DMS 273 (cell line): Measurements from ENCODE around the gene ENKD1.
"Not testable (repeated sequence)": the region's sequence is repeated elsewhere in the genome, so short reads cannot be mapped to it uniquely, and the experiment has no call there.

Experiments used
- DNase-seq: peaks from one replicate; lab custom pipeline; 2025; ENCODE audit not compliant: unreplicated experiment; lab: John Stamatoyannopoulos, UW

Gene ENKD1, protein sequence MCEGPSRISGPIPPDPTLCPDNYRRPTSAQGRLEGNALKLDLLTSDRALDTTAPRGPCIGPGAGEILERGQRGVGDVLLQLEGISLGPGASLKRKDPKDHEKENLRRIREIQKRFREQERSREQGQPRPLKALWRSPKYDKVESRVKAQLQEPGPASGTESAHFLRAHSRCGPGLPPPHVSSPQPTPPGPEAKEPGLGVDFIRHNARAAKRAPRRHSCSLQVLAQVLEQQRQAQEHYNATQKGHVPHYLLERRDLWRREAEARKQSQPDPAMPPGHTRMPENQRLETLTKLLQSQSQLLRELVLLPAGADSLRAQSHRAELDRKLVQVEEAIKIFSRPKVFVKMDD

DNA sequence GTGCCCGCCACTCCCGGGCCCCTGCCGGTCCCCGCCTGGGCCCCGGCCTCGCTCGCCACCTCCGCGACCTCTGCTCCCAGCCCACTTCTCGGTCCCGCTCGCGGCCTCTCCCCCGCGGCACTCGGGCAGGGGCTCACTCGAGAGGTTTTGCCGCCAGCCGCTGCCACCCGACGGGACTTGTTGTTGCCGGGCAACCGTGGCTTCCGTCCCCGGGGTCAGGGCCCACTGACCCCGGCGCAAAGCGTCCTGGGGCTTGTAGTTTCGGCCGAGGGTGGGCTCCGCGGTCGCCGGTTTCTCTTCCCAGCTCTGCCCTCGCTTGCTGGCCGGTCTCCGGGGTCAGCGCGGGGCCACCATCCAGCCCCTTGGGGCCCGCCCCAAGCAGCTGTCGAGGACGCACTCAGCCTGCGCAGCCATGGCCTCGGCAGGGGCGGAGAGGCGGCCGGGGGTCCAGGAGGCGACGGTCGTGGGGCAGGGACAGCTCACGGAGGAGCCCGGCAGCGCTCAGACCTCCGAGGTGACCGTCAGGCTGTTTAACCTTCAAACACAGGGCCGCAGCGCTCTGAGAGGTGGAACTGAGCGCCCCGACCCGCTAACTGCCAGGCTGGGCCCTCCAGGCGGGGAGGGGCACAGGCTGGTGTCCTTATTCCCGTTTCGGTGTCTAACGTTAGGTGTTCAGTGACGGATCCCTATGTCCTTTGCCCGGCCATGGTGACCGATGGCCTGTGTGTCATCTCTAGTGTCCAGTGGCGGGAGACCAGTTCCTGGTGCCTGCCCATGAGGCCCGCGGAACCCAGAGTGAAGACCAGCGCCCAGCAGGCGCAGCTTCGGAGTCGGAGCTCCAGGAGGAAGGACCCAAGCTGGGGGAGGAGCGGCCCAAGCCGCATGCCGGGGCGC, at the start of gene ENKD1, which contains the start of gene C16orf86:
ENKD1 (minus strand) TSS at position 192 of the 894 bp plus-strand sequence. CDS start 308 bp downstream, outside the sequence.
C16orf86 (plus strand) TSS at position 256 of the 894 bp plus-strand sequence; CDS start at position 413, 157 bp downstream.
- peak; percentile 93 for DNase-seq

DNA sequence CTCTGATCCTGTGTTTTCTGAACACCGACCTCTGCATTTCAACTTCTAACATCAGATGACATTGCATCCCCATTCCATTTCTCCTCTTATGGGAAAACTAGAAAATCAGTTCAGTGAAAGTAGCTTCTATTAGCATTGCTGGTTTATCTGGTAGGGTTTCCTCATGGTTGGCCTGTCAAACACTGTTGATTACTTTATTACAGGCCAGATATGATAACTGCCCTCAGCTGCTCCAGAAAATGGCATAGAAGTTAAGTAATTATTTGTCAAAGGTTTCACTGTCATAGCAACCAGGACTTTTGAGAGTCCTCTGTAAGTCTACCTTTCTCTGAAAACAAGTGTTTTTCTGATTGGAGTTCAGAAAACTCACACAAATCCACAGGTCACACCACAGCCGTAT, 49.5 kb upstream of the ENKD1 start:
- no peak for DNase-seq

DNA sequence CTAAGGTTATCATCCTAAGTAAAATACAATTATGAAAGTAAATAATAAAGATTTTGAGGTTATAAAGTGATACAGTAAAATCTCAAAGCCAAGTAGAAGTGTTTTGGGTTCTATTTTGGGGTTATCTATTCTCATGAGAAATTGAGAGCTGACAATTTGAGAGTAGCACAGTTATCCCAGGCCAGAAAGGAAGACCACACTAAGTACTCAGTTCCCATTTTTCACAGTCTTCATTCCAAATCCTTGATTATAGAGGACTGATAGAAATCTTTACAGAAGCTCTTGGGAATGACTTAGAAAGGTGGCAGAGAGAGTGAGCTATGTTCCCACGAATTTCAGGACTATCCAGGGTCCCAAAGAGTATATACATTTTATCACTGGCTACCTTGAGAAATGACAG, 48.0 kb upstream of the ENKD1 start:
- no peak for DNase-seq

DNA sequence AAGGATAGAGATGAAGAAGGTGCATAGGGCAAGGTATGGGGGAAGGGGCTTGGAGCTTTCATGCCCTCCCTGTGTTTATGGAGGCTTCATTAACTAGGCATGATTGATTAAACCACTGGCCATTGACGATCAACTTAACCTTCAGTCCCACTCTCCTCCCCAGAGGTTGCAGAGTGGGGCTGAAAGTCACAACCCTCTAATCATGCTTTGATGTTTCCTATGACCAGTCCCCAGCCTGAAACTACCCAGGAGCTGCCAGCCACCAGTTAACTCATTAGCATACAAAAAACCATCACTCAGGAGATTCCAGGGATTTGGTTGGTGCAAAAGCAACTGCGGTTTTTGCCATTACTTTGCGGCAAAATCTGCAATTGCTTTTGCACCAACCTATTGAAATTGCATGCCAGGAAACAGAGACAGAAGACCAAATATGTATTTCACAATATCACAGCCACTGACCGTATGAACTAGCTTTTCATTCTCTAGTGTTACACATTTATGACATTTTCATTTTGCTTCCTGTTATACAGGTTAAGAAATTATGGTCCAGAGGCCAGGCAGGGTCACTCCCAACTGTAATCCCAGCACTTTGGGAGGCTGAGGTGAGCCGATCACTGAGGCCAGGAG, 47.2 kb upstream of the ENKD1 start:
- no peak for DNase-seq

DNA sequence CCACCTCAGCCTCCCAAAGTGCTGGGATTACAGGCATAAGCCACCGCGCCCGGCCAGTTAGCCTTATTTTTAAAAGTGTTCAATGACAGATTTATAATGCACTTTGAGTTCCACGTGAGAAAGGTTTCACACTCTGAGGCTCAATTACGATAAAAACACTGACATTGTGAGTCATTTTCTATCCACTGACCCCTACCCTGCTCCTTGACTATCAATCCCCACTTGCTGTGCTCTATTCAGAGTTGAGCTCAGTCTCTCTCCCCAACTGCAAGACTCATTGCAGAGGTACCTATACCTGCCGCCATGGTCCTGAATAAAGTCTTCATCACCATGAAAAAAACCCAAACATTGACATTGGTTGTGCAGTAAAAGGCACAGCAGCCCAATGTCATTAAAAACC, 44.1 kb upstream of the ENKD1 start:
- no peak for DNase-seq

DNA sequence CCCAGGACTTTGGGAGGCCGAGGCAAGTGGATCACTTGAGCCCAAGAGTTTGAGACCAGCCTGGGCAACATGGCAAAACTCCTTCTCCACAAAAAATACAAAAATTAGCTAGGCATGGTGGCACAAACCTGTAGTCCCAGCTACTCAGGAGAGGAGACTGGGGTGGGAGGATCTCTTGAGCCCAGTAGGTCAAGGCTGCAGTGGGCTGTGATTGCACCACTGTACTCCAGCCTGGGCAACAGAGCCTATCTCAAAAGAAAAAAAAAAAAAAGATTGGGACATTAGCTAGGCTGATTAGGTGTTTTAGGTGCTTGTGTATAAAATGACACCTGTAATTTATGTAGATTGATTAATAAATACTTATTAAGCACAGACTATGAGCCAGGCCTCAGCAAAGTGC, 42.5 kb upstream of the ENKD1 start:
- no peak for DNase-seq

DNA sequence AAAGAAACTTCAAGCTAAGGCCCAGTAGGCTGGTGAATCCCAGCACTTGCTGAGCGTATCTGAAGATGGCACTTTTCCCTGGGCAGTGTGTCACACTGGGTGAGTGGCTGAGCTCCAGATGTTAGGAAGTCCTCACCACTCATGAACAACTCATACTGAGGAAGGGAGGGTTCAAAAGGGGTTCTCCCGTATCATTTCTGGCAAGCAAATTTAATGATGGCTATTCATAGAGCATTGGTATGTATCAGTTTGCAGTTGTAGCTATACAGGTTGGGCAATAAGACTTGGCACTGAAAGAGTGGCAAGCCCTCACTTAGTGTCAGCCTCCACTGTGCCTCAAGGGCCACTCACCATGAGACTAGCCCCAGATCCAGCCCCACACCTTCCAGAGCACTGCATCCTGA, 41.8 kb upstream of the ENKD1 start:
- no peak for DNase-seq

DNA sequence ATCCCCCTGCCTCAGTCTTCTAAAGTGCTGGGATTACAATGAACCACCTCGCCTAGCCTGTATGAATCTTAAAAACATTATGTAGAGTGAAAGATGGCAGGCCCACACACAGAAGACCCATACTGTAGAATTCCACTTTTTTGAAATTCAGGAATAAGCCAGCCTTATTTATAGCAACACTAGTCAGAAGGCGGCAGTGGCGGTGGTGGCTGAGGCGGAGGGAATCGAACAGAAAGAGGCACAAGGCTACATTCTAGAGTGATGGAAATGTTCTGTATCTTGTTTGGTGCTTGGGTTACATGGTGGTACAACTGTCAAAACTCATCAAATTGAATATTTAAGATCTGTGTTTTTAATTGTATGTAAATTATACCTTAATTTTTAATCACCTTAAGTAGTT, 41.2 kb upstream of the ENKD1 start:
- DNase-seq, result no peak

DNA sequence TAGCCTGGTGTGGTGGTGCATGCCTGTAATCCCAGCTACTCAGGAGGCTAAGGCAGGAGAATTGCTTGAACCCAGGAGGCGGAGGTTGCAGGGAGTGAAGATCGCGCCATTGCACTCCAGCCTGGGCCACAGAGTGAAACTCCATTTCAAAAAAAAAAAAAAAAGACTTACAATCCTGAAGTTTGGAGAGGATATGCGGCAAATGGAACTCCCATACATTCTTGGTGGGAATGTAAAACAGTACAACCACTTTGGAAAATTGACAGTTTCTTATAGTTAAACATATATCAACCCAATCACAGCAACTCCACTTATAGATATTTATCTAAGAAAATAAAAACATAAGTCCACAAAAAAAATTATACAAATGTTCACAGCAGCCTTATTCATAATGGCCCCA, 40.7 kb upstream of the ENKD1 start:
- DNase-seq, result no peak

DNA sequence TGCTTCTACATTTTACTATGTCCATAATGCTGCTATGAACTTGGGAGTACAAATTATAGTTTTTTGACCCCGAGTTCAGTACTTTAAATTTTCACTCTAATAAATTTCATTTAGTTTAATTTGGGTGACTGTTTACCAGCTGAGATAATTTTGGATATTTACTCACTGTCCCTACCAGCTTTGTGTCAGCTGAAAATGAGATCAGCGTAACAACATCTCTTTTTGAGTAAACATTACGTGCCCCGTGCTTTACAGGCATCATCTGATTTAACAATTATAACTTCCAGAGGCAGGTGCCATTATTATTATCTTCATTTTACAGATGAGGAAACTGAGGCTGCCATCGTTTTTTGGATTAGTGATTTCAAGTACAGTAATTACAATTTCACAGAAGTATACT, 37.6 kb upstream of the ENKD1 start:
- no peak for DNase-seq

DNA sequence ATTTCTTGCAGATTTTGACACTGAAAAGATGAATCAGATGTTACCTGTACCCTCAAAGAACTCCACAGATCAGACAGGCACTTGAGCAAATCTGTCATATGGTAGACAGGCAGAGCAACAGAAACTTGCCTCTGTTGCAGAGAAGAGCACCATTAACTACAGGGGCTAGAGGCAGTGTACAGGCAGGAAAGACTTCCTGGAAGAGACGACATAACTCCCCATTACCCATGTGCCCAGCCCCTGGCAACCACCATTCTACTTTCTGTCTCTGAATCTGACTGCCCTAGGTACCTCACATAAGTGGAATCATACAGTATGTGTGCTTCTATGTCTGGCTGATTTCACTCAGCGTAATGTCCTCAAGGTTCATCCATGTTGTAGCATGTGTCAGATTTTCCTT, 37.1 kb upstream of the ENKD1 start:
- DNase-seq, result no peak

DNA sequence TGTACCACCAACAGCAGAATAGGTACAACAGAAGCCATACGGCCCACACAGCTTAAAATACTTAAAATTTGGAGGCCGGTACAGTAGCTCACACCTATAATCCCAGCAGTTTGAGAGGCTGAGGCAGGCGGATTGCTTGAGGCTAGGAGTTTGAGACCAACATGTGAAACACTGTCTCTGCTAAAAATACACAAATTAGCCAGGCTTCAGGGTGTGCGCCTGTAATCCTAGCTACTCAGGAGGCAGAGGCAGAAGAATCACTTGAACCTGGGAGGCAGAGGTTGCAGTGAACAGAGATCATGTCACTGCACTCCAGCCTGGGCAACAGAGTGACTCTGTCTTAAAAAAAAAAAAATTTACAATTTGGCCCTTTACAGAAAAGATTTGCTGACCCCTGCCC, 35.6 kb upstream of the ENKD1 start:
- no peak for DNase-seq

DNA sequence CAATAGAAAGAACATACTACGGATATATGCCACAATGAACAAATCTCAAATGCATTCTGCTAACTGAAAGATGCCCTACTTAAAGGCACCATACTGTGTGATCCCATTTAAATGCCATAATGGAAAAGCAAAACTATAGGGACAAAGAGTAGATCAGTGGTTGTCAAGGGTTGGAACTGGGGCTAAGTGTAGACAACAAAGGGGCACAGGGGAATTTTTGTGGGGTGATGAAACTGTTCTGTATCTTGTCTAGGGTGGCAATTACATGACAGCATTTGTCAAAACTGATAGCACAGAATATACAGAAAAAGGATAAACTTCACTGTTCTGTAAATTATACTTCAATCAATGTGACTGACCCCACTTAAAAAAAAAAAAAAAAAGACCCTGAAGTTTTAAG, 34.9 kb upstream of the ENKD1 start:
- no peak for DNase-seq

DNA sequence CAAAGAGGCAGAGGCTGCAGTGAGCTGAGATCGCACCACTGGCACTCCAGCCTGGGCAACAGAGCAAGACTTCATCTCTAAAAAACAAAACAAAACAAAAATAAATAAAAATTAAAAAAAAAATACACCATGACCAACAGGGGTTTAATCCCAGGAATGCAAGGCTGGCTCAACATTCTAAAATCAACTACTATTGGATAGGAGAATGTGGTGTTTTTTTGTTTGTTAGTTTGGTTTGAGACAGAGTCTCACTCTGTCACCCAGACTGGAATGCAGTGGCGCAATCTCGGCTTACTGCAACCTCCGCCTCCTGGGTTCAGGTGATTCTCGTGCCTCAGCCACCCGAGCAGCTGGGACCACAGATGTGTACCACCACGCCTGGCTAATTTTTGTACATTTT, 32.7 kb upstream of the ENKD1 start:
- DNase-seq, result no peak

DNA sequence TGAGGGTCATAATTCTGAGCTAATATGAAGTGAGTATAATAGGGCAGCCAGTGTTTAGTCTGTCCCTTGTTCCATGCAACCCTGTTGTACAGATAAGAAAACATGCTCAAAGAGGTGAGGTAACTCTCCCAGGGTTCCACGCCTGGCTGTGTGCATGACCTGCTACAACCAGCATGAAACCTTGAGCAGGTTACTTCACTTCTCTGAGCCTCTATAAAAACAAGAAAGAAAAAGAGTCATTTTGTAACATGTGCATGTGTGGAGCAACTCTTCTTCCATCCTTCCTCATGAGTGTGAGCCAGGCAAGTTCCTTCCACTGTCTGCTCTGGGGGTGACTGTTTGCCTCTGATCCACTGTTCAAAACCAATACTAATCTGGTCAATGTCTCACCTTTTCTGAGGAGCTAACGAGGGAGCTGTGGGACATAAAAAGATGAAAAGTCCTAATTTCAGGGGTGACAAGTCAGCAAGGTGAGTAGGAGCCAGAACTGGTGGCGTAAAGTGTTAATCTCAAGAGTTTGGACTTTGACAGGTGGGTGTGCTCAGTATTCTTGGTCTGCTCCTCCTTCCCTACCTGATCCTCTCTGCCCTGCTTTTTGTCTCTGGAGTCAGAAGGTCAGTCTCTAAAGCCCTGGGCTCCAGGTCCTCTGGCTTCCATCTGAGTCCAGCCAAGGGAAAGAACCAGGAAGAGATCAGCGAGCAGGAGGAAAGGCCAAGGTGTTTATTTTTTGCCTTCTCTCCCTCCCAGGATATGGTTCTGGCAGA, 31.1 kb upstream of the ENKD1 start:
- DNase-seq, result no peak

DNA sequence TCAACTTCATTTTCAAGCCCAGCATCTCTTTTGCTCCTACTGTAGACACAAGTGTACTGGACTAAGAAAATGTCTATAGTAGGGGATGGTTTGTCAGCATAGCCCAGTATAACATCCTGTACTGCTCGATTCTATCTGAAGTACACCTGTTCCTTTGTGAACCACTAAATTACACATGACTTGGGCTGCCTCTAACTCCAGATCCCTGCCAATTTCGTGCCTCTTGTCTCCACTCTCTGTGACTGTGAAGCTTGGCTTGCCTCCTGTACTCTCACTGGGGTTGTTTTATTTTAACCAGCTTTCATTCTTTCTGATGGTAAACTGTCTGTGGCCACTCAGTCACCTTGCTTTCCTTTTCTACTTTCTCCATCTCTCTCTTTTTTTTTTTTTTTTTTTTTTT, 28.1 kb upstream of the ENKD1 start:
- no peak for DNase-seq

DNA sequence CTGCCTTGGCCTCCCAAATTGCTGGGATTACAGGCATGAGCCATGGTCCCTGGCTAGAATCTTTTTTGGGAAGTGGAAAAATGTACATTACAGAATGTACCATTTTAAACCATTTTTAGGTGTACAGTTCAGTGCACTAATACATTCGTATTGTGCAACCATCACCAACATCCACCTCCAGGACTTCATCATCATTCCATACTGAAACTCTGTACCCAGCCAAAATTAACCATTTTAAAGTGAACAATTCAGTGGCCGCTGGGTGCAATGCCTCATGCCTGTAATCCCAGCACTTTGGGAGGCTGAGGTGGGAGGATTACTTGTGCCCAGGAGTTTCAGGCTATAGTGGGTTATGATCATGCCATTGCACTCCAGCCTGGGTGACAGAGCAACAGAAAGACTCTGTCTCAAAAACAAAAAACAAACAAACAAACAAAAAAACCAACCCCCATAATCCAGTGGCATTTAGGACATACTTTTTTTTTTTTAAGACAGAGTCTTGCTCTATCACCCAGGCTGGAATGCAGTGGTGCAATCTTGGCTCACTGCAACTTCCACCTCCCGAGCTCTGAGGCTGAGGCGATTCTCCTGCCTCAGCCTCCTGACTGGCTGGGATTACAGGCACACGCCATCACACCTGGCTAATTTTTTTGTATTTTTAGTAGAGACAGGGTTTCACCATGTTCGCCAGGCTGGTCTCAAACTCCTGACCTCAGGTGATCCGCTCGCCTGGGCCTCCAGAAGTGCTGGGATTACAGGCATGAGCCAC, 27.2 kb upstream of the ENKD1 start:
- not testable (repeated sequence) for DNase-seq

DNA sequence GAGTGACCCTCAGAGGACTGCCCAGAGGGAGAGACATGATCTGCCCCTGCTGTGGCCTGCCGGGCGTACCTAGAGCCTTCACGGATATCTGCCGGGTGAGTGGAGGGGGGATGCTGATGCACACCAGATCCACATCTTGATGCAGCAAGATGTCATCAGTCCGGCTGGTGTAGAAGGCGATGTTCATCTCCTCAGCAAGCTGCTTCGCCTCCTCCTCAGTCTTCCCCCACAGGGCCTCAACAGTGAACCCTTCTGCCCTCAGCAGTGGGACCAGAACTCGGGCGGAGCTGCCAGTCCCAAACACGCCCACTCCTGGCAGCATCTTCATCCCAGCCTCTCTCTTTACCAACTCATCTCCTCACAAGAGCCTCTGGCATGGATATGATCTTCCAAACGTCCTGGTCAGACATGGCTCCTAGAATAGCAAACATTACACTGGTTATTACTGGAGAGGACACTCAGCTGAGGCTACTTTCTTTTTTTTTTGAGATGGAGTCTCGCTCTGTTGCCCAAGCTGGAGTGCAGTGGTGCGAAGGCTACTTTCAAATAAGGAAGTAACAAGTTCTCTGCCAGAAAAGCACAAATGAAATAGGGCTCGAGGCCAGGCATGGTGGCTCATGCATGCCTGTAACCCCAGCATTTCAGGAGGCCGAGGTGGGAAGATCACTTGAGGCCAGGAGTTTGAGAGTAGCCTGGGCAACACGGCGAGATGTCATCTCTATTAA, 19.0 kb upstream of the ENKD1 start:
- DNase-seq, result no peak

DNA sequence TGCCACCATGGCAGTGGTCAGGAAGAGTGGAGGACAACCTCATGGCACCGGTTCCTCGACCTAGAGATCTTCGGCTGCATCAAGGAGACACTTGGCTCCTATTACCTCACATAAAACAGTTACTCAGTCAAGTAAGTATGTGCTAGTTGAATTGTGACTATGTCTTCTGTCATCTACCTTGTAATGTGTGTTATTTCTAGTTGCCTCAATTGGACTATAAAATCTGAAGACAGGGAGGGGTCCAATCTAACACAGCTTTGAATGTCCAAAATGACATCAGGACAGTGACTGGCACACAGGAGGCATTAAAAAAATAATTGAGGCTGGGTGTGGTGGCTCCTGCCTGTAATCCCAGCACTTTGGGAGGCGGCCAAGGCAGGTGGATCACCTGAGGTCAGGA, 17.2 kb upstream of the ENKD1 start:
- no peak for DNase-seq
